ENCODE data around the gene OTOS. TPM values are rescaled to one million over a fixed set of nuclear protein-coding genes. Genes with fewer than 3 reads are reported as not detected.

The OTOS gene
- total RNA-seq, result not detected in 2 replicates

GRCh38 chr2:240140511-240140910 lies at the start of gene OTOS:
TSS of gene OTOS (minus strand) at chr2:240140658. CDS start at chr2:240140326, 332 bp downstream.

GRCh38 chr2:240136013-240136670 lies 4.3 kb downstream of the OTOS start, which contains the start of gene COPS9:
TSS of gene COPS9 (minus strand) at chr2:240136305. CDS start at chr2:240136284, 21 bp downstream.

Other genes with a start within 250 kb of the OTOS start
- gene NDUFA10, start 115.3 kb downstream of the OTOS start, total RNA-seq, result 121 and 122 TPM in 2 replicates
- gene OR6B2, start 110.2 kb downstream of the OTOS start, total RNA-seq, result not detected in 2 replicates
- not detected in 2 replicates for gene OR6B3, start 87.1 kb downstream of the OTOS start, total RNA-seq
- gene COPS9, start 4.4 kb downstream of the OTOS start, total RNA-seq, result 79.5 and 130 TPM in 2 replicates

Measured in aortic smooth muscle cell (primary cell).